Right lobe of liver (tissue), 4 donors: ENCODE data around the gene NAT8L.

Source experiments
- CTCF ChIP-seq, 4 donors: fragments of 200-600 bp in 3 of 4; fragments of 450-650 bp in 1 of 4; IDR thresholded peaks; one replicate each; pipeline versions ENCODE4 v1.5.1 to v1.8.0; 2016 to 2022; ENCODE audit warnings: antibody characterized with exemption in 4 of 4, mild to moderate bottlenecking in 2 of 4
- POLR2A ChIP-seq: fragments of 450-650 bp; IDR thresholded peaks from one replicate; pipeline ENCODE4 v1.6.1; 2017; ENCODE audit warnings: antibody characterized with exemption, mild to moderate bottlenecking
- donor health status: DM: no; HTN: no; CAD: no.
- donor health status: DM: no; HTN: no; CAD: no.
- donor health status: DM: no; HTN: yes; CAD: no.

GRCh38 chr4:2096073-2096609 lies 37.0 kb downstream of the NAT8L start:
- TF ChIP-seq CTCF (IDR thresholded peaks at IDR 0.05) (no peak), POLR2A (no peak)
